ENCODE results near the gene IZUMO4. TPM values are rescaled to one million over a fixed set of nuclear protein-coding genes. Genes with fewer than 3 reads are reported as not detected.

The IZUMO4 gene
- total and polyA plus RNA-seq, 5 experiments from 2014 or later = 0.26 to 18.7 (median 1.4) TPM

DNA sequence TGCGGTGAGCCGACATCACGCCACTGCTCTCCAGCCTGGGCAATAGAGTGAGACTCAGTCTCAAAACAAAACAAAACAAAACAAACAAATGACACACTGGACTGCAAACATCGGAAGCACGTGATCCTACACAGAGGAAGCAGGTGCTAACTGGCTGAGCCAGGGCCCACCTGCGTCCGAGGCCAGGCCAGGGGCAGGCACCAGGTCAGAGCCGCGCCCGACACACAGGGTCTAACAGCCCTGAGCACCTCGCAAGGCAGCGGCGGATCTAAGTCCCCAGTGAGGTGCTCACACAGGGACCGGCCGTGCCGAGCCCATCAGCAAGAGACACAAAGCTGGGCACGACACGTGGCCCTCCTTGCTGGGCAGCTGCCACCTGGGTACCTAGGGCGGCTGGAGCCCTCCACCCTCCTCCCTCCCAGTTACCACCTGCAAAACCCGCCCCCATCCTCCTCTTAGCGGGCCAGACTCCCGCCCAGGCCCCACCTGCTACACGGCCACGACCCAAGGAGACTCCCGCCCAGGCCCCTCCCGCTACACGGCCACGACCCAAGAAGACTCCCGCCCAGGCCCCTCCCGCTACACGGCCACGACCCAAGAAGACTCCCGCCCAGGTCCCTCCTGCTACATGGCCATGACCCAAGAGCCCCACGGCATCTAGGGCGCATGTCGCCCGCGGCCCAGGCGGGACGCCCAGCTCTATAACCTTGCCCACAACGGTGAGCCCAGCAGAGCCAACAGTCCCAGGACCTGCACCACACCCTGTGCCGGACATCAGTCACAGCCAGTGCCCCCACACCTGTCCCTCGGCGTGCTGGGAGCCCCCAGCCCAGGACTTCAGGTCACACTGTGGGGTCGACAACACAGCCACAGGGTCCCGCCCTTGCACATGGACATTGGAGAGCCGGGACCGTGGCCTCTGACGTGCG lies 39.0 kb downstream of the IZUMO4 start:
- DNase-seq (no peak), ATAC-seq (no peak)
- Mint-ChIP-seq H3K36me3 (peaks cover 0 to 51% (median 2%) of the 10 kb centered on the region in 3 donors), H3K27ac (no peak overlapping the region), H3K9me3 (no peaks in the 10 kb centered on the region), H3K27me3 (no peaks in the 10 kb centered on the region), H3K4me3 (no peak overlapping the region), H3K4me1 (peaks cover 0 to 16% (median 6%) of the 10 kb centered on the region in 4 donors)
- POLR2A ChIA-PET = no interaction called here

DNA sequence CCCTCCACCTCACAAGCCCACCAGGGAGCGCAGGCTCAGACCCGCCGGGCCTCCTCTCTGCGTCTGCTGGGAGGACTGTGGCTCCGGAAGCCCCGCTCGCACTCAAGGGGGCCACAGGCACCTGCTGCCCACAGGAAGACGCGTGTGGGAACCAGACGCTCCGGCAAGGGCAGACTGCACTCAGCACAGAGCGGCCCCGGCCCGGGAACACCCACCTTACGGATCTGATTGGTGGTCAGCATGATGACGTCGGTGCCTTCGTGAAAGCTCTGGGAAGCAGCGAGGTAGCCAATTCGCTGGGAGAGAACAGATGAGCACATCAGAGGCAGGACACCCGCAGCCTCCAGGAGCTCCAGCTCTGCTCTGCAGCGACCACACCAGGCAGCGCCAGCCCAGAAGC lies 40.1 kb downstream of the IZUMO4 start:
- POLR2A ChIA-PET = interaction anchor here (0.9 kb wide), 1 partner anchor 191 kb away, joined by 5 read pairs; no protein-coding TSS in a partner anchor
- ATAC-seq (no peak), DNase-seq (no peak)
- Mint-ChIP-seq H3K27ac (no peak overlapping the region), H3K27me3 (no peaks in the 10 kb centered on the region), H3K9me3 (no peaks in the 10 kb centered on the region), H3K4me1 (peaks cover 0 to 19% (median 8%) of the 10 kb centered on the region in 4 donors), H3K4me3 (no peak overlapping the region), H3K36me3 (peaks cover 0 to 49% (median 2%) of the 10 kb centered on the region in 3 donors)

DNA sequence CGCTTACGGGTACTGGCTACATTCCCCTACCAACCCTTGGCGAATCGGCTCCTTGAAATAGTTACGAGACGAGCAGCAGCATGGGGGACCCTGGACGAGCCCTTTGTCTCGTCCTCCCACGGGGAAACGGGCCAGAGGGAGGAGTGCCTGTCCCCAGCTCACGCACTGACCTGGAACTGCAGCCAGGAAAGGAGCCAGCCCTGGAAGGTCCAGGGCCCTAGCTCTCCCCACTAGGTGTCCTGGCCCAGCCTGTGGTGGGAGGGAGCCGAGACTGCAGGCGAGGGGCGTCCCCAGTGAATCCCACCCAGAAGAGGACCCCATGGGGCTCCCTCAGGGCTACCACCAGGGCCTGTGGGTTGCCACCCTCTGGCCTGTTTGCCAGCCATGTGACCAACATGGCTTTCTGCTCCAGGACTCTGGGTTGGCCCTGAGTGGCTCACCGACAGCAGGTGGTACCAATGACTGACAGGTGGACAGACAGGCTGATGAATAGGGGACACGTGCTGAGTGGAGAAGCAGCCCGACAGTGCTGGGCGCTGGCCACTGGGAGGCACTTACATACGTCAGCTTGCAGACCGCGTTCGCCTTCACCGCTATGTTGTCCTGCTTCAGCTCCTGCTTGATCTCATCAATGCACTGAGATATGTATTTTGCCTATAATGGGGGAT lies 41.5 kb downstream of the IZUMO4 start:
- DNase-seq (no peak), ATAC-seq (no peak)
- POLR2A ChIA-PET = interaction anchor here (0.6 to 0.7 kb wide), 2 partner anchors 30 to 144 kb away, joined by 5 read pairs; no protein-coding TSS in a partner anchor
- peak overlapping the region in 2 of 10 donors; percentile 10 to 29 for H3K27ac Mint-ChIP-seq
- H3K9me3 Mint-ChIP-seq = no peaks in the 10 kb centered on the region
- no peaks in the 10 kb centered on the region for H3K27me3 Mint-ChIP-seq
- H3K36me3 Mint-ChIP-seq = peaks cover 0 to 39% (median 2%) of the 10 kb centered on the region in 3 donors
- peaks cover 0 to 21% (median 7%) of the 10 kb centered on the region in 4 donors for H3K4me1 Mint-ChIP-seq
- H3K4me3 Mint-ChIP-seq = no peak overlapping the region

DNA sequence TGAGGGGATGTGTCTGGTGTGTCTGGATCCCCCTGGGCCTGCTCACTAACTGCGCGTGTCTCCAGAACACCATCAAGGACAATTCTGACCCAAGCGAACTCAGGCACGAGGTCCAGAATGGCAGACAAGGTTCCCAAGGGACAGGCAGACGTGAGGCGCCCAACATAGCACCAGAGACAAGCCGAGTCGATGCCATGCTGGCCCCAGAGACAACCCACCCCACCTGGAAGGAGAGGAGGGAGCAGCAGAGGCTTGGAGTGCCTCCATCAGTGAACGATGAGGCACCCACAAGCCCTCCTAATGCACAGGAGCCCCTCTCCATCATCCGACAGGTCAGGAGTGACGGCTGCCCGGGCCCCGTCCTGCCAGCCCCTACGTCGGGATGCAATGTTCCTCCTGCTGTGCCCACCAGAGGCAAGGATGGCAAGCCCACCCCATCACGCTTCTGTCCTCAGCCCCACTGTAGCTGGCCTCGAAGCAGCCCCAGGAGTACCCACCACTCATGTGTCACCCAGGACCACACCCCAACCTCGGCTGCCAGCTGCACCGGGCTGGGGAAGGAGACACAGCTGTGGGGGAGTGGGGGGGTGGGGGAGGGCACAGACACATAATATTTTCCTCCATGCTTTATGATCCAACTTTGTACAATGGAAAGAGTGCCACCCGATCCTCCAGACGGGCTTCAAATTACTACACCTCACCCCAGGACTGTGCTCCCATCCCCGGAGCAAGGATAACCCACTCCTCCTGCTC lies 42.8 kb downstream of the IZUMO4 start:
- POLR2A ChIA-PET = no interaction called here
- no peaks in the 10 kb centered on the region for H3K9me3 Mint-ChIP-seq
- H3K4me1 Mint-ChIP-seq = peaks cover 0 to 28% (median 13%) of the 10 kb centered on the region in 4 donors
- no peak overlapping the region for H3K27ac Mint-ChIP-seq
- DNase-seq (no peak), ATAC-seq (no peak)
- H3K36me3 Mint-ChIP-seq = peaks cover 0 to 37% (median 2%) of the 10 kb centered on the region in 3 donors
- H3K4me3 Mint-ChIP-seq = no peak overlapping the region
- no peaks in the 10 kb centered on the region for H3K27me3 Mint-ChIP-seq

DNA sequence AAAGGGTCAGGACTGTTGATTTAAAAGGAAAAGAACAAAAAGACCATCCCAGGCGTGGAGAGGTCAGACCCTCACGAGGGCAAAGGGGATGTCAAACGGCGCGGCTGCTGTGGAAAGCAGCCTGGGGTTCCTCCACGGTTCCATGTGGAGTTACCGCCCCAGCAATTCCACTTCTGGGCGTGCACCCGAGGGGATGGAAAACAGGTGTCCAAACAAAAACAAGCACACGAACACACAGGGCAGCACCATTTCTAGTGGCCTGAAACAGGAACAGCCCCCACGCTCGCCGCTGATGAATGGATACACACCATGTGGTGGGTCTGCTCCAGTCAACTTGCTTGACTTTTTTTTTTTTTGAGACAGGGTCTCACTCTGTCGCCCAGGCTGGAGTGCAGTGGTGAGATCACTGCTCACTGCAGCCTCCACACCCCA lies 43.4 kb downstream of the IZUMO4 start:
- POLR2A ChIA-PET = interaction anchor here (0.6 to 0.7 kb wide), 2 partner anchors 16 to 80 kb away, joined by 3 to 9 read pairs; no protein-coding TSS in a partner anchor
- H3K9me3 Mint-ChIP-seq = no peaks in the 10 kb centered on the region
- ATAC-seq = no peak
- H3K27ac Mint-ChIP-seq = no peak overlapping the region
- DNase-seq = no peak
- peaks cover 0 to 39% (median 2%) of the 10 kb centered on the region in 3 donors for H3K36me3 Mint-ChIP-seq
- H3K4me3 Mint-ChIP-seq = no peak overlapping the region
- peaks cover 2 to 34% (median 19%) of the 10 kb centered on the region in 4 donors for H3K4me1 Mint-ChIP-seq
- H3K27me3 Mint-ChIP-seq = no peaks in the 10 kb centered on the region

DNA sequence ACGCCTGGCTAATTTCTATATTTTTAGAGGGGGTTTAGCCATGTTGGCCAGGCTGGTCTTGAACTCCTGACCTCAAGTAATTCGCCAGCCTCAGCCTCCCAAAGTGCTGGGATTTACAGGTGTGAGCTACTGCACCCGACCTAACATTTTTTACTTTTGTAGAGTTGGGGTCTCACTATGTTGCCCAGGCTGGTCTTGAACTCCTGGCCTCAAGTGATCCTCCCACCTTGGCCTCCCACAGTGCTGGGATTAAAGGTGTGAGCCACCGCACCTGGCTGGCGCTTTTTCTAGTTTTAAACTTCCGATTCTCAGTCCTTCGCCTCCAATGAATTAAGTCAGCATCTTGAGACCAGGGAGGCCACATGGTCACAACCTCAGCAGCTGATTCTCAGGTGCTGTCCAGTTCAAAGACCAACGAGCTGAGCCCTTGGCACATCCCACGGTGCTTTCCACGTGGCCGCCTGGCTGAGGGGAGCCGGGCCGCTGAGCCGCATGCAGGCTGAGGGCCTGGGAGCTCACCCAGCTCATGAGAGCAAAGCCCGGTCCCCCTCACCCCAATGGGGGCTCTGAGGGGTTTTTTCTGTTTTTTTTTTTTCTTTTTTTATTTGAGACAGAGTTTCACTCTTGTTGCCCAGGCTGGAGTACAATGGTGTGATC lies 45.6 kb downstream of the IZUMO4 start:
- Mint-ChIP-seq H3K4me1 (peaks cover 7 to 50% (median 35%) of the 10 kb centered on the region in 4 donors), H3K27ac (no peak overlapping the region), H3K9me3 (no peaks in the 10 kb centered on the region), H3K4me3 (no peak overlapping the region), H3K36me3 (peaks cover 0 to 27% (median 2%) of the 10 kb centered on the region in 3 donors), H3K27me3 (no peaks in the 10 kb centered on the region)
- POLR2A ChIA-PET = no interaction called here
- ATAC-seq (no peak), DNase-seq (no peak)

DNA sequence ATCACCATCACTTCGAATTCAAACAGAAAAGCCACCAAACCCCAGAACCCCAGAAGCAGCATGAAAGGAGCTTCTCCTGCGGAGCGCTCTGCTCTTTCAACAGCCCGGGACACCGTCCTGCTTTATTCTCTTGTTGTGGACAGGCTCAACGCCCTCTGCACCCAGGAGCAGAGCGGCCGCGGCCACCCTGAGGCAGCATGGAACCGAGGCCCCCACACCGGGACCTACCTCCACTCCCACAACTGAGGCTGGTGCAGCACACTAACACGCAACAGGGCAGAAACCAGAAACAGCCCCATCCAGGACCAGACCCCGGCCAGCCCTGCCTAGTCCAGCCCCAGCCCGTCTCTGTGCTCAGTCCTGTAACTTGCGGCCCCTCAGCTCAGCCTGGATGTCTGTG lies 47.5 kb downstream of the IZUMO4 start:
- POLR2A ChIA-PET = interaction anchor here (0.7 kb wide), 1 partner anchor 234 kb away, joined by 3 read pairs; no protein-coding TSS in a partner anchor
- H3K27me3 Mint-ChIP-seq = no peaks in the 10 kb centered on the region
- H3K27ac Mint-ChIP-seq = peak overlapping the region in 5 of 10 donors; percentile 41 to 80 (median 70)
- H3K36me3 Mint-ChIP-seq = peaks cover 0 to 16% (median 0%) of the 10 kb centered on the region in 3 donors
- DNase-seq (no peak), ATAC-seq (no peak)
- peaks cover 9 to 57% (median 45%) of the 10 kb centered on the region in 4 donors for H3K4me1 Mint-ChIP-seq
- H3K9me3 Mint-ChIP-seq = no peaks in the 10 kb centered on the region
- H3K4me3 Mint-ChIP-seq = no peak overlapping the region

DNA sequence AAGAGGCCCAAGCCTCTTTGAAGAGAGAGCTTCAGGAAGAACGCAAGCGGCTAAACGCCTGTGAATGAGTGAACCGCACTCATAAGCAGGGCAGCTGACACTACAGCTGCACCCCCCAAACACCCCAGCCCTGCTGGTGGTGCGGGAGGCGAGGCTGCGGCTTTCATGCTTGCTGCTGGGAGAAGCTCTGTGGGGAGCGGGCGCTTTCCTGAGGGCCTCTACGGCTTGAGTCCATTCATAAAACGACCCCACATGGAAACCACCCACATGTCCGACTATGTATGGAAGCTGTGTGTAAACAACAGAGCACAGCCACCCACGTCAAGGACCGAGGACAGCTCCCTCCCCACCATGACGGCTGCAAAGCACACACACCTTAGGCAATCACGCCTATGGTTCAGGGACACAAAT lies 49.1 kb downstream of the IZUMO4 start:
- Mint-ChIP-seq H3K4me3 (peak overlapping the region; percentile 9 to 71 (median 62)), H3K27ac (peak overlapping the region in 9 of 10 donors; percentile 50 to 90 (median 80)), H3K4me1 (peaks cover 12 to 61% (median 54%) of the 10 kb centered on the region in 4 donors), H3K9me3 (no peaks in the 10 kb centered on the region), H3K36me3 (peaks cover 0 to 7% (median 0%) of the 10 kb centered on the region in 3 donors), H3K27me3 (no peaks in the 10 kb centered on the region)
- ATAC-seq (peak; percentile 70 to 89), DNase-seq (peak in 6 of 10 donors; percentile 35 to 58 (median 44))
- POLR2A ChIA-PET = interaction anchor here (0.7 kb wide), 1 partner anchor 10 kb away, joined by 7 read pairs; no protein-coding TSS in a partner anchor

DNA sequence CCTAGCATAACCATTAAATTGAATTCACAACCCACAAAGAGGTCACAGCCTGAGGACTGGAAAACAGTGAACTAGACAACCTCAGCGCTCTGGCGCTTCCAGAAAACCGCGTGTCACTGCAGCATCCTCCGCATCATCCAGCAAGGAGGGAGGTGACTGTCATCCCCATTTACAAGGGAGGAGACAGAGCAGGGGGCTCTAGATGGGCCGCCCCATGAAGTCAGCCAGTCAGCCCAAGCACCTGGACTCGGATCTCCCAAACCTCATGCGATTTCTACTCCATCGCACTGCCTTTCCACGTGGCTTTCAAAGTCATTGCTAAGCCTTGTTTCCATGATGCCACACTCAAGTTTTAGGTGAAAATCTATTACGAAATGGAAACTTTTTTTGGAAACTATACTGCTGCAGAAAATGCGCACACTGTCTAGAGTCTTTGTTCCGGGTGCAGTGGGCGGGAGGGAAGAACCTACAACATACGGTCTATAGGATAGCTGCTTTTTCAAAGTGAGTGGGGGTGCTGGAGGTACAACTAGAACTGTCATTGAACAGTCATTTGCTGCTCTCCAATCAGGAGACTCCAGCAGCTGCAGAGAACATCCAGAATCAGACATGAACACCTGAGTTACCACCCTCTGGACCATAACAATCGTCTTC lies 51.9 kb downstream of the IZUMO4 start:
- peaks cover 0 to 7% (median 0%) of the 10 kb centered on the region in 3 donors for H3K36me3 Mint-ChIP-seq
- peaks cover 15 to 64% (median 59%) of the 10 kb centered on the region in 4 donors for H3K4me1 Mint-ChIP-seq
- POLR2A ChIA-PET = interaction anchor here (0.7 kb wide), 3 partner anchors 25 to 663 kb away, joined by 4 to 7 read pairs (median 4); no protein-coding TSS in a partner anchor
- ATAC-seq (no peak), DNase-seq (no peak)
- no peaks in the 10 kb centered on the region for H3K27me3 Mint-ChIP-seq
- H3K27ac Mint-ChIP-seq = peak overlapping the region in 7 of 10 donors; percentile 34 to 84 (median 64)
- H3K4me3 Mint-ChIP-seq = peak overlapping the region in 7 of 10 donors; percentile 28 to 89 (median 64)
- no peaks in the 10 kb centered on the region for H3K9me3 Mint-ChIP-seq
